ENCODE results near the gene STC2. TPM values are rescaled to one million over a fixed set of nuclear protein-coding genes. Genes with fewer than 3 reads are reported as not detected.

STC2 gene
- polyA plus RNA-seq, 2 of the 4 experiments (the other 2 are of a cell fraction) = 45.2 to 46.1 TPM

DNA sequence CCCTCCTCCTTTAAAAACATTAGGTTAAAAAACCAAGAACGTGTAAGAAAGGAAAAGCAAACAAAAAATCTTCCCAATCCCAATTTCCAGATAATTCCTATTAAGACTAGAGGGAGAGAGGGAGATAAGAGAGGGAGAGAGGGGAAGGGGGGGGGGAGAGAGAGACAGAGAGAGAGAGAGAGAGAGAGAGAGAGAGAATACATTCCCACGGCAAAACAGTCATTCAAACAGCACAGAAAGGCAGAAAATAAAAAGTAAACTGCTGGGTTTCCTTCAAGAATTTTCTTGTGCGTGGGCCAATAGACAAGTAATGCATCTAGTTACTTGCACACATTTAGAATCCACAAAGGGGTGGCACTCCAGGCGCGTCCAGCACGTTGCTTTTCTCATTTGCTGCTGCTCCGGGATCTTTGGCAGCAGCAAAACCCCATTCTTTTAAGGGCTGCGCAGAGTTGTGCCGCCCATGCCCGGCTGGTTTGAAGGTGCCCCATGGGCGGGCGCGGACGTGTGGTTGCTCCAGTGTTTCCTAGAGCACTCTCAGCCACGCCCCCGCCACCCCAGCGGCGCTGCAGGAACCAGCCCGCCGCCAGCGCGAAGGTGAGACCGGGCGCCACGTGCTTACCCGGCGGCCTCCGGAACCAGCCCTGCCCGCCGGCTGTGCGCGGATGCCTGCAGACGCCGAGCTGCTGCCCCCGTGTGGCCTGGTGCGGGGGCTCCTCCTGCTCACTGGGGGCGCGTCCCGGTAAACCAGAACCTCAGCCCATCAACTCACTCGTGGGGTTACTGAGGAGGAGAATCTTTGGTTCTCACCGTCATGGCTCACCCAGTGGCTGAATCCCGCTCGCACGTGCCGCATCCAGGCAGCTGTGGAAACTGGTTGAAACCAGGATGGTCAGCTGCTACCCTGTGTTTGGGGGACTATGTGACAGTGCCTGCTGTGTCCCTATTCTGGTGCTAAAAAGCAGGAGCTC lies 44.6 kb downstream of the STC2 start:
- FAIRE-seq (no peak), DNase-seq (ENCODE audit: low read depth in 1 of 2, low spot score in 1 of 2) (peak; percentile 80 to 82), ATAC-seq (peak; percentile 94 to 98)
- Histone ChIP-seq H3K9me3 (no peaks in the 10 kb centered on the region; the same call in 2 of the 3 replicates), H3K27ac (peak overlapping the region; percentile 69 to 79), H3K4me2 (peak overlapping the region; percentile 85), H3K4me1 (peaks cover 4% of the 10 kb centered on the region; the same call in 1 of the 3 replicates), H3K4me3 (peak overlapping the region; percentile 34)
- TF ChIP-seq HOXB13 (CRISPR knock-in tag; IDR thresholded peaks at IDR 0.05; ENCODE audit: low read depth) (peak; percentile 61; the same call in 1 of the 2 replicates), MYC (IDR thresholded peaks at IDR 0.05; ENCODE audit: borderline replicate concordance, low read length) (peak; percentile 85), EP300 (IDR thresholded peaks at IDR 0.05) (no peak), RFX5 (IDR thresholded peaks at IDR 0.05) (no peak), CBX8 (IDR thresholded peaks at IDR 0.05) (no peak), ZNF302 (CRISPR knock-in tag; IDR thresholded peaks at IDR 0.05) (no peak), JUN (IDR thresholded peaks at IDR 0.05) (peak in 1 of 2 experiments; percentile 40; a peak in 1 of 5 replicates), SMC3 (IDR thresholded peaks at IDR 0.05) (peak; percentile 91), NPAS2 (CRISPR knock-in tag; IDR thresholded peaks at IDR 0.05; ENCODE audit: borderline replicate concordance) (0 out of 2 replicates have a peak, but pooled peaks have one; percentile 39), MAZ (IDR thresholded peaks at IDR 0.05; ENCODE audit: borderline replicate concordance, low read depth, low read length) (0 out of 2 replicates have a peak, but pooled peaks have one; percentile 54), MAFK (IDR thresholded peaks at IDR 0.05; ENCODE audit: partially characterized antibody) (no peak), HOXB5 (CRISPR knock-in tag; IDR thresholded peaks at IDR 0.05) (peak; percentile 80), TP53 (CRISPR knock-in tag; IDR thresholded peaks at IDR 0.05) (no peak), RAD21 (conservative IDR thresholded peaks at IDR 0.05 in 1 of 2, IDR thresholded peaks at IDR 0.05 in 1 of 2) (peak; percentile 69 to 82), ZFP36 (IDR thresholded peaks at IDR 0.05; ENCODE audit: borderline replicate concordance, partially characterized antibody) (no peak), ESRRA (IDR thresholded peaks at IDR 0.05; ENCODE audit: borderline replicate concordance, low read length) (no peak), MAX (IDR thresholded peaks at IDR 0.05) (peak; percentile 100), EHF (CRISPR knock-in tag; IDR thresholded peaks at IDR 0.05) (0 out of 2 replicates have a peak, but pooled peaks have one; percentile 74)
- TF ChIP-seq, protein P1, sequence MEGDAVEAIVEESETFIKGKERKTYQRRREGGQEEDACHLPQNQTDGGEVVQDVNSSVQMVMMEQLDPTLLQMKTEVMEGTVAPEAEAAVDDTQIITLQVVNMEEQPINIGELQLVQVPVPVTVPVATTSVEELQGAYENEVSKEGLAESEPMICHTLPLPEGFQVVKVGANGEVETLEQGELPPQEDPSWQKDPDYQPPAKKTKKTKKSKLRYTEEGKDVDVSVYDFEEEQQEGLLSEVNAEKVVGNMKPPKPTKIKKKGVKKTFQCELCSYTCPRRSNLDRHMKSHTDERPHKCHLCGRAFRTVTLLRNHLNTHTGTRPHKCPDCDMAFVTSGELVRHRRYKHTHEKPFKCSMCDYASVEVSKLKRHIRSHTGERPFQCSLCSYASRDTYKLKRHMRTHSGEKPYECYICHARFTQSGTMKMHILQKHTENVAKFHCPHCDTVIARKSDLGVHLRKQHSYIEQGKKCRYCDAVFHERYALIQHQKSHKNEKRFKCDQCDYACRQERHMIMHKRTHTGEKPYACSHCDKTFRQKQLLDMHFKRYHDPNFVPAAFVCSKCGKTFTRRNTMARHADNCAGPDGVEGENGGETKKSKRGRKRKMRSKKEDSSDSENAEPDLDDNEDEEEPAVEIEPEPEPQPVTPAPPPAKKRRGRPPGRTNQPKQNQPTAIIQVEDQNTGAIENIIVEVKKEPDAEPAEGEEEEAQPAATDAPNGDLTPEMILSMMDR (IDR thresholded peaks at IDR 0.05) = peak; percentile 78
- TF ChIP-seq, protein P2, sequence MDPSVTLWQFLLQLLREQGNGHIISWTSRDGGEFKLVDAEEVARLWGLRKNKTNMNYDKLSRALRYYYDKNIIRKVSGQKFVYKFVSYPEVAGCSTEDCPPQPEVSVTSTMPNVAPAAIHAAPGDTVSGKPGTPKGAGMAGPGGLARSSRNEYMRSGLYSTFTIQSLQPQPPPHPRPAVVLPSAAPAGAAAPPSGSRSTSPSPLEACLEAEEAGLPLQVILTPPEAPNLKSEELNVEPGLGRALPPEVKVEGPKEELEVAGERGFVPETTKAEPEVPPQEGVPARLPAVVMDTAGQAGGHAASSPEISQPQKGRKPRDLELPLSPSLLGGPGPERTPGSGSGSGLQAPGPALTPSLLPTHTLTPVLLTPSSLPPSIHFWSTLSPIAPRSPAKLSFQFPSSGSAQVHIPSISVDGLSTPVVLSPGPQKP (IDR thresholded peaks at IDR 0.05; ENCODE audit: low read depth, low read length) = no peak
- TF ChIP-seq, protein P3, sequence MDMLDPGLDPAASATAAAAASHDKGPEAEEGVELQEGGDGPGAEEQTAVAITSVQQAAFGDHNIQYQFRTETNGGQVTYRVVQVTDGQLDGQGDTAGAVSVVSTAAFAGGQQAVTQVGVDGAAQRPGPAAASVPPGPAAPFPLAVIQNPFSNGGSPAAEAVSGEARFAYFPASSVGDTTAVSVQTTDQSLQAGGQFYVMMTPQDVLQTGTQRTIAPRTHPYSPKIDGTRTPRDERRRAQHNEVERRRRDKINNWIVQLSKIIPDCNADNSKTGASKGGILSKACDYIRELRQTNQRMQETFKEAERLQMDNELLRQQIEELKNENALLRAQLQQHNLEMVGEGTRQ (IDR thresholded peaks at IDR 0.05) = no peak
- TF ChIP-seq, protein P4, sequence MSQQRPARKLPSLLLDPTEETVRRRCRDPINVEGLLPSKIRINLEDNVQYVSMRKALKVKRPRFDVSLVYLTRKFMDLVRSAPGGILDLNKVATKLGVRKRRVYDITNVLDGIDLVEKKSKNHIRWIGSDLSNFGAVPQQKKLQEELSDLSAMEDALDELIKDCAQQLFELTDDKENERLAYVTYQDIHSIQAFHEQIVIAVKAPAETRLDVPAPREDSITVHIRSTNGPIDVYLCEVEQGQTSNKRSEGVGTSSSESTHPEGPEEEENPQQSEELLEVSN (IDR thresholded peaks at IDR 0.05; ENCODE audit: borderline replicate concordance, low read depth) = peak; percentile 100
- TF ChIP-seq, protein P5, sequence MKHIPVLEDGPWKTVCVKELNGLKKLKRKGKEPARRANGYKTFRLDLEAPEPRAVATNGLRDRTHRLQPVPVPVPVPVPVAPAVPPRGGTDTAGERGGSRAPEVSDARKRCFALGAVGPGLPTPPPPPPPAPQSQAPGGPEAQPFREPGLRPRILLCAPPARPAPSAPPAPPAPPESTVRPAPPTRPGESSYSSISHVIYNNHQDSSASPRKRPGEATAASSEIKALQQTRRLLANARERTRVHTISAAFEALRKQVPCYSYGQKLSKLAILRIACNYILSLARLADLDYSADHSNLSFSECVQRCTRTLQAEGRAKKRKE (CRISPR knock-in tag; IDR thresholded peaks at IDR 0.05; ENCODE audit: low read depth) = peak; percentile 82
- TF ChIP-seq, protein P6, sequence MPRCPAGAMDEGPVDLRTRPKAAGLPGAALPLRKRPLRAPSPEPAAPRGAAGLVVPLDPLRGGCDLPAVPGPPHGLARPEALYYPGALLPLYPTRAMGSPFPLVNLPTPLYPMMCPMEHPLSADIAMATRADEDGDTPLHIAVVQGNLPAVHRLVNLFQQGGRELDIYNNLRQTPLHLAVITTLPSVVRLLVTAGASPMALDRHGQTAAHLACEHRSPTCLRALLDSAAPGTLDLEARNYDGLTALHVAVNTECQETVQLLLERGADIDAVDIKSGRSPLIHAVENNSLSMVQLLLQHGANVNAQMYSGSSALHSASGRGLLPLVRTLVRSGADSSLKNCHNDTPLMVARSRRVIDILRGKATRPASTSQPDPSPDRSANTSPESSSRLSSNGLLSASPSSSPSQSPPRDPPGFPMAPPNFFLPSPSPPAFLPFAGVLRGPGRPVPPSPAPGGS (IDR thresholded peaks at IDR 0.05) = no peak
- CTCF ChIA-PET = interaction anchor here (0.7 to 3.0 kb wide), 23 partner anchors 10 to 1028 kb away, joined by 3 to 20 read pairs (median 4); partner anchors contain the start of genes NKX2-5 and RPL26L1
- POLR2A ChIA-PET = no interaction called here
- 16% methylated on average over 34 of the region's 45 CpGs for WGBS (ENCODE audit: missing lambda C conversion rate)

Measured in A549 (cell line).